GM12801 (cell line): ENCODE results near the gene EVC2.

Experiments
- CTCF ChIP-seq: IDR thresholded peaks from one replicate; pipeline ENCODE4 v1.5.1; 2011; ENCODE audit warnings: control low read depth; ENCODE audit not compliant: insufficient read length; ENCODE audit errors: extremely low read depth

EVC2 gene

GRCh38 chr4:5640096-5640495 is 68.3 kb downstream of the EVC2 start:
- TF ChIP-seq CTCF = no peak

GRCh38 chr4:5639556-5639955 is 68.8 kb downstream of the EVC2 start:
- TF ChIP-seq CTCF = no peak

GRCh38 chr4:5638976-5639375 is 69.4 kb downstream of the EVC2 start:
- no peak for TF ChIP-seq CTCF

GRCh38 chr4:5638316-5638715 is 70.0 kb downstream of the EVC2 start:
- TF ChIP-seq CTCF = no peak

GRCh38 chr4:5636766-5637670 is 71.3 kb downstream of the EVC2 start:
- no peak for TF ChIP-seq CTCF

GRCh38 chr4:5635826-5636195 is 72.5 kb downstream of the EVC2 start:
- no peak for TF ChIP-seq CTCF

GRCh38 chr4:5632571-5632970 is 75.8 kb downstream of the EVC2 start:
- no peak for TF ChIP-seq CTCF
